H1 (cell line): Measurements from ENCODE around the gene SMYD3. TPM values are rescaled to one million over a fixed set of nuclear protein-coding genes. Genes with fewer than 3 reads are reported as not detected.

Source experiments
- CTCF ChIA-PET: fragments of 300-600 bp; sonication (Branson Sonifier 250); formaldehyde crosslinking; loops from one replicate; lab custom pipeline; 2021; ENCODE audit not compliant: partially characterized antibody; lab: Charles Lee
- POLR2A ChIA-PET: fragments of 300-600 bp; sonication (Branson Sonifier 250); formaldehyde crosslinking; loops from one replicate; lab custom pipeline; 2021; ENCODE audit warnings: inconsistent platforms; ENCODE audit not compliant: partially characterized antibody; lab: Charles Lee
- DNase-seq, 2 experiments: peaks; one replicate each; pipeline versions ENCODE4 v3.0.0 to v3.0.0-alpha.2; 2010 to 2022; ENCODE audit warnings: low spot score in 2 of 2, low read depth in 1 of 2, mixed read lengths in 1 of 2
- FAIRE-seq: peaks from 2 replicates; lab custom pipeline; 2011; peaks lifted over from hg19 to GRCh38; lab: Jason Lieb, UNC
- H2AFZ ChIP-seq: 2 replicates; pipeline ENCODE4 v1.8.1; 2012; ENCODE audit warnings: low read length, inconsistent platforms
- H2AK5ac ChIP-seq: 2 replicates; pipeline ENCODE4 v1.6.1; 2013; ENCODE audit warnings: low read depth, low read length
- H2BK120ac ChIP-seq: replicated peaks from 2 replicates; pipeline ENCODE3; 2013; ENCODE audit warnings: low read depth, low read length, inconsistent platforms
- H2BK12ac ChIP-seq: 2 replicates; pipeline ENCODE4 v1.6.1; 2013; ENCODE audit warnings: low read depth, low read length
- H2BK15ac ChIP-seq: 2 replicates; pipeline ENCODE4 v1.6.1; 2013; ENCODE audit warnings: low read length
- H2BK20ac ChIP-seq: 2 replicates; pipeline ENCODE4 v1.6.1; 2013; ENCODE audit warnings: low read length
- H2BK5ac ChIP-seq: 2 replicates; pipeline ENCODE4 v1.6.1; 2013; ENCODE audit warnings: low read depth, low read length
- H3K14ac ChIP-seq: 2 replicates; pipeline ENCODE4 v1.6.1; 2013; ENCODE audit warnings: inconsistent platforms; ENCODE audit not compliant: insufficient read length
- H3K18ac ChIP-seq: 2 replicates; pipeline ENCODE4 v1.6.1; 2013; ENCODE audit warnings: low read length; ENCODE audit errors: extremely low read depth
- H3K23ac ChIP-seq: 2 replicates; pipeline ENCODE4 v1.6.1; 2013; ENCODE audit warnings: inconsistent platforms; ENCODE audit not compliant: insufficient read length
- H3K23me2 ChIP-seq: 2 replicates; pipeline ENCODE4 v1.6.1; 2013; ENCODE audit warnings: low read depth, low read length
- H3K27ac ChIP-seq: 2 replicates; pipeline ENCODE4 v1.6.1; 2011; ENCODE audit warnings: low read depth, low read length, inconsistent platforms
- H3K27me3 ChIP-seq, 4 experiments: replicated peaks in 1 of 4; 1 replicate in 1 of 4; 2 replicates in 3 of 4; pipeline versions ENCODE4 v1.6.1 to v1.8.1; 2011 to 2013; ENCODE audit warnings: low read length in 3 of 4, mild to moderate bottlenecking in 3 of 4, inconsistent platforms in 2 of 4, mixed read lengths in 2 of 4, moderate library complexity in 1 of 4; ENCODE audit not compliant: control insufficient read depth in 3 of 4, insufficient read depth in 3 of 4; ENCODE audit errors: extremely low read depth in 1 of 4
- H3K36me3 ChIP-seq, 4 experiments: 2 replicates each; pipeline versions ENCODE4 v1.6.1 to v1.8.1; 2011 to 2013; ENCODE audit warnings: mild to moderate bottlenecking in 4 of 4, low read length in 3 of 4, moderate library complexity in 2 of 4, control low read depth in 1 of 4, inconsistent platforms in 1 of 4; ENCODE audit not compliant: insufficient read depth in 4 of 4, control insufficient read depth in 2 of 4
- H3K4ac ChIP-seq: replicated peaks from 2 replicates; pipeline ENCODE3; 2013; ENCODE audit warnings: low read length, low read depth, mixed read lengths, inconsistent platforms; ENCODE audit not compliant: insufficient read length
- H3K4me1 ChIP-seq, 4 experiments: replicated peaks in 1 of 4; 1 replicate in 1 of 4; 2 replicates in 3 of 4; pipeline versions ENCODE4 v1.6.1 to v1.8.1; 2011 to 2013; ENCODE audit warnings: low read length in 3 of 4, inconsistent platforms in 2 of 4, mixed read lengths in 1 of 4; ENCODE audit not compliant: insufficient read depth in 4 of 4, control insufficient read depth in 3 of 4
- H3K4me2 ChIP-seq, 2 experiments: 2 replicates each; pipeline versions ENCODE4 v1.6.1 to v1.8.1; 2011 to 2013; ENCODE audit warnings: low read depth in 2 of 2, low read length in 2 of 2, control low read depth in 1 of 2, inconsistent platforms in 1 of 2, mild to moderate bottlenecking in 1 of 2; ENCODE audit not compliant: insufficient read depth in 1 of 2
- H3K4me3 ChIP-seq, 4 experiments: fragments of 200-600, 300-600 bp in 1 of 4; sonication (generic), shearing (Covaris generic), sonication (Bioruptor Twin) in 1 of 4; 2 replicates each; pipeline versions ENCODE4 v1.5.1 to v1.8.1; 2011 to 2016; ENCODE audit warnings: low read length in 4 of 4, low read depth in 3 of 4, control low read depth in 2 of 4, inconsistent platforms in 2 of 4, mild to moderate bottlenecking in 2 of 4, mixed read lengths in 1 of 4, moderate library complexity in 1 of 4; ENCODE audit not compliant: insufficient read depth in 2 of 4; ENCODE audit errors: extremely low read depth in 1 of 4
- H3K56ac ChIP-seq: replicated peaks from 2 replicates; pipeline ENCODE3; 2013; ENCODE audit warnings: low read depth, mild to moderate bottlenecking, mixed read lengths, low read length, inconsistent platforms; ENCODE audit not compliant: insufficient read length
- H3K79me1 ChIP-seq: 2 replicates; pipeline ENCODE4 v1.6.1; 2013; ENCODE audit warnings: low read depth, low read length, control low read depth
- H3K79me2 ChIP-seq, 2 experiments: 2 replicates each; pipeline versions ENCODE4 v1.6.1 to v1.8.1; 2012 to 2013; ENCODE audit warnings: low read length in 2 of 2, mild to moderate bottlenecking in 2 of 2, inconsistent platforms in 1 of 2; ENCODE audit not compliant: insufficient read depth in 2 of 2, control insufficient read depth in 1 of 2
- H3K9ac ChIP-seq, 4 experiments: replicated peaks in 1 of 4; 1 replicate in 1 of 4; 2 replicates in 3 of 4; pipeline versions ENCODE4 v1.6.1 to v1.8.1; 2011 to 2013; ENCODE audit warnings: low read depth in 3 of 4, low read length in 3 of 4, control low read depth in 2 of 4, mild to moderate bottlenecking in 2 of 4, moderate library complexity in 2 of 4, inconsistent platforms in 1 of 4; ENCODE audit errors: extremely low read depth in 1 of 4
- H3K9me3 ChIP-seq, 2 experiments: 2 replicates each; pipeline versions ENCODE4 v1.6.1 to v1.8.1; 2012 to 2013; ENCODE audit warnings: mild to moderate bottlenecking in 2 of 2, moderate library complexity in 2 of 2, control low read depth in 1 of 2, inconsistent platforms in 1 of 2, low read depth in 1 of 2, low read length in 1 of 2, mixed read lengths in 1 of 2; ENCODE audit not compliant: insufficient read depth in 2 of 2
- H4K20me1 ChIP-seq, 2 experiments: replicated peaks in 1 of 2; 2 replicates each; pipeline versions ENCODE3 to v1.8.1; 2011 to 2013; ENCODE audit warnings: inconsistent platforms in 2 of 2, low read length in 2 of 2, mild to moderate bottlenecking in 1 of 2; ENCODE audit not compliant: insufficient read depth in 2 of 2, control insufficient read depth in 1 of 2
- H4K5ac ChIP-seq: 2 replicates; pipeline ENCODE4 v1.6.1; 2013; ENCODE audit warnings: low read length, low read depth, mixed read lengths, inconsistent platforms; ENCODE audit not compliant: insufficient read length
- H4K8ac ChIP-seq: 2 replicates; pipeline ENCODE4 v1.8.0; 2013; ENCODE audit warnings: mild to moderate bottlenecking, moderate library complexity, low read length, inconsistent platforms; ENCODE audit not compliant: insufficient read depth; ENCODE audit errors: extremely low read depth
- H4K91ac ChIP-seq: replicated peaks from 2 replicates; pipeline ENCODE3; 2013; ENCODE audit warnings: low read length, mixed read lengths, inconsistent platforms; ENCODE audit not compliant: insufficient read length
- CTCF ChIP-seq, 3 experiments: IDR thresholded peaks; 1 replicate in 2 of 3; 2 replicates in 1 of 3; pipeline versions ENCODE4 v1.5.1 to v1.6.1; 2011; ENCODE audit warnings: low read length in 3 of 3, mild to moderate bottlenecking in 3 of 3, inconsistent platforms in 2 of 3, low read depth in 1 of 3, moderate library complexity in 1 of 3; ENCODE audit not compliant: insufficient read depth in 1 of 3; ENCODE audit errors: control extremely low read depth in 1 of 3
- EZH2 ChIP-seq: fragments of 200-600 bp; sonication (generic); IDR thresholded peaks from 2 replicates; pipeline ENCODE4 v1.7.1; 2012; ENCODE audit warnings: low read depth, mild to moderate bottlenecking, moderate library complexity, low read length, inconsistent platforms; ENCODE audit not compliant: severe bottlenecking
- SRF ChIP-seq: IDR thresholded peaks from 2 replicates; pipeline ENCODE4 v1.6.1; 2011; ENCODE audit warnings: mild to moderate bottlenecking, low read depth, low read length, moderate library complexity
- WGBS, 2 experiments: shearing (Covaris generic) in 1 of 2; methylation state at CpG; one replicate each; pipeline versions ENCODE4 v1.1.6 to v1.1.7; 2013 to 2015; ENCODE audit warnings: low lambda C conversion rate in 2 of 2, mixed read lengths in 2 of 2, inconsistent platforms in 1 of 2, low coverage in 1 of 2, missing lambda C conversion rate in 1 of 2; ENCODE audit not compliant: insufficient replicate concordance in 2 of 2, insufficient coverage in 1 of 2, insufficient read length in 1 of 2; ENCODE audit errors: extremely low coverage in 1 of 2, missing lambda C conversion rate in 1 of 2; 5-methylcytosine and 5-hydroxymethylcytosine counted together
- polyA plus RNA-seq, 7 experiments: library from polyadenylated mRNA; depleted of rRNA in 3 of 7; stranded (reverse) in 5 of 7; unstranded in 2 of 7; fragments of >200 nt in 5 of 7; fragments of 200-250 nt in 2 of 7; gene quantifications; 1 replicate in 5 of 7; 2 replicates in 1 of 7; 4 replicates in 1 of 7; pipeline versions ENCODE4 v1.2.1 to v1.2.3, GENCODE V29; 2011 to 2013; ENCODE audit warnings: missing spikeins in 2 of 7, mixed read lengths in 2 of 7
- total RNA-seq: library from RNA; stranded (reverse); fragmentation: NEBNext Ultra II Directional; extraction: Animal tissue kit (Norgen Biotek cat#: 25700); gene quantifications from 2 replicates; pipeline ENCODE4 v1.2.1, GENCODE V29; 2021

SMYD3 gene
- total and polyA plus RNA-seq, 2 of the 8 experiments (the other 6 are each of a cell fraction or from before 2014, with no cell fraction given): 17.3 to 25.4 TPM

GRCh38 chr1:245987219-245987545 lies 519.9 kb downstream of the SMYD3 start:
- Histone ChIP-seq H3K27me3 (no peaks in the 10 kb centered on the region), H3K23me2 (no peaks in the 10 kb centered on the region; the same call in 1 of the 2 replicates), H2BK12ac (no peak overlapping the region), H2BK5ac (no peak overlapping the region), H3K14ac (no peak overlapping the region), H3K79me2 (no peaks in the 10 kb centered on the region), H2BK15ac (no peak overlapping the region), H2AFZ (no peak overlapping the region), H3K4me1 (no peaks in the 10 kb centered on the region), H4K5ac (no peak overlapping the region), H3K36me3 (no peaks in the 10 kb centered on the region), H3K18ac (no peak overlapping the region), H3K23ac (no peak overlapping the region), H4K8ac (no peak overlapping the region), H4K91ac (no peak overlapping the region), H2AK5ac (no peak overlapping the region), H3K9ac (no peak overlapping the region), H2BK120ac (no peak overlapping the region), H3K56ac (no peak overlapping the region), H4K20me1 (no peaks in the 10 kb centered on the region), H3K27ac (no peak overlapping the region), H3K4me3 (no peak overlapping the region), H3K79me1 (no peaks in the 10 kb centered on the region), H3K4ac (no peak overlapping the region), H3K9me3 (no peaks in the 10 kb centered on the region), H2BK20ac (no peak overlapping the region), H3K4me2 (no peak overlapping the region)
- FAIRE-seq (no peak), DNase-seq (no peak)
- POLR2A ChIA-PET: no interaction called here
- WGBS, 2 experiments: 83% methylated on average over 2 of the region's 2 CpGs; no CpG with 5 or more reads in 1 of the 2 experiments
- no peak for TF ChIP-seq EZH2
- TF ChIP-seq SRF: no peak
- no peak for TF ChIP-seq CTCF (IDR thresholded peaks at IDR 0.05; ENCODE audit: control extremely low read depth in 1 of 3, insufficient read depth in 1 of 3, low read depth in 1 of 3, low read length in 3 of 3)
- CTCF ChIA-PET: interaction anchor here (1.0 to 1.2 kb wide), 2 partner anchors 14 to 285 kb away, joined by 3 to 4 read pairs; no protein-coding TSS in a partner anchor
